GM12878 (cell line): ENCODE results near the gene ADAMTS17. TPM values are rescaled to one million over a fixed set of nuclear protein-coding genes. Genes with fewer than 3 reads are reported as not detected.

Experiments used
- ATAC-seq: fragments of 200-7000 bp; cut with Tn5 transposase; 3 replicates; pipeline ENCODE4 v1.9.1; 2020; ENCODE audit warnings: mild to moderate bottlenecking, moderate library complexity
- BruUV-seq: library from RNA; stranded (reverse); fragments of 400-500 nt; replicated peaks from 2 replicates; lab custom pipeline; 2021; lab: Mats Ljungman, UMichigan
- CTCF ChIA-PET: fragments of 300-600 bp; sonication (Branson Sonifier 250); formaldehyde crosslinking; extraction: SDS; loops from one replicate; lab custom pipeline; 2021; ENCODE audit warnings: inconsistent platforms; lab: Yijun Ruan, JAX
- POLR2A ChIA-PET: fragments of 350-600 bp; formaldehyde crosslinking; extraction: SDS; loops from one replicate; lab custom pipeline; 2021; ENCODE audit warnings: inconsistent platforms; lab: Charles Lee
- RAD21 ChIA-PET: fragments of 300-600 bp; sonication (Branson Sonifier 250); formaldehyde crosslinking; loops from one replicate; lab custom pipeline; 2023; ENCODE audit warnings: antibody characterized with exemption; ENCODE audit not compliant: unreplicated experiment; lab: Charles Lee
- SMC1A ChIA-PET: fragments of 300-600 bp; sonication (Branson Sonifier 250); formaldehyde crosslinking; loops from one replicate; lab custom pipeline; 2023; ENCODE audit not compliant: unreplicated experiment, uncharacterized antibody; lab: Charles Lee
- DNase-seq: peaks from one replicate; pipeline ENCODE4 v3.0.0-alpha.2; 2011; ENCODE audit warnings: low read depth, low spot score
- FAIRE-seq: peaks from 3 replicates; lab custom pipeline; 2011; peaks lifted over from hg19 to GRCh38; lab: Jason Lieb, UNC
- H2AFZ ChIP-seq: 2 replicates; pipeline ENCODE4 v1.6.0; 2011; ENCODE audit warnings: low read depth, low read length, control low read depth; ENCODE audit not compliant: control insufficient read depth
- H3K27ac ChIP-seq: 2 replicates; pipeline ENCODE4 v1.5.1; 2011; ENCODE audit warnings: control low read depth; ENCODE audit not compliant: control insufficient read depth, insufficient read depth
- H3K27me3 ChIP-seq, 2 experiments: replicated peaks in 1 of 2; 2 replicates each; pipeline versions ENCODE4 v1.6.0 to v1.6.1; 2011; ENCODE audit warnings: low read length in 1 of 2; ENCODE audit not compliant: control insufficient read depth in 2 of 2, insufficient read depth in 2 of 2
- H3K36me3 ChIP-seq, 2 experiments: 2 replicates each; pipeline ENCODE4 v1.5.1; 2011; ENCODE audit warnings: low read length in 1 of 2; ENCODE audit not compliant: control insufficient read depth in 2 of 2, insufficient read depth in 2 of 2
- H3K4me1 ChIP-seq: 2 replicates; pipeline ENCODE4 v1.6.1; 2011; ENCODE audit warnings: mild to moderate bottlenecking, low read length, moderate library complexity, mixed read lengths; ENCODE audit not compliant: control insufficient read depth, insufficient read depth
- H3K4me2 ChIP-seq: 2 replicates; pipeline ENCODE4 v1.6.0; 2011; ENCODE audit warnings: control low read depth; ENCODE audit not compliant: control insufficient read depth, insufficient read depth
- H3K4me3 ChIP-seq: fragments of 200-600 bp; sonication (generic); 2 replicates; pipeline ENCODE4 v1.5.1; 2016
- H3K79me2 ChIP-seq: 2 replicates; pipeline ENCODE4 v1.6.0; 2011; ENCODE audit warnings: low read length; ENCODE audit not compliant: control insufficient read depth, insufficient read depth
- H3K9ac ChIP-seq: 2 replicates; pipeline ENCODE4 v1.8.0; 2011; ENCODE audit warnings: low read length, control low read depth, mixed read lengths; ENCODE audit not compliant: control insufficient read depth, insufficient read depth
- H3K9me3 ChIP-seq: replicated peaks from 3 replicates; pipeline ENCODE4 v1.5.1; 2011; ENCODE audit warnings: mild to moderate bottlenecking, low read length; ENCODE audit not compliant: control insufficient read depth, insufficient read depth
- H4K20me1 ChIP-seq: 2 replicates; pipeline ENCODE4 v1.6.0; 2011; ENCODE audit not compliant: control insufficient read depth, insufficient read depth
- BCLAF1 ChIP-seq: fragments of 450-650 bp; IDR thresholded peaks from 2 replicates; pipeline ENCODE4 v1.6.1; 2017; ENCODE audit warnings: antibody characterized with exemption, mild to moderate bottlenecking, moderate library complexity
- SMAD5 ChIP-seq: IDR thresholded peaks from 2 replicates; pipeline ENCODE4 v1.6.1; 2016; ENCODE audit warnings: antibody characterized with exemption, low read depth
- TBL1XR1 ChIP-seq: IDR thresholded peaks from 2 replicates; pipeline ENCODE4 v1.6.1; 2012; ENCODE audit warnings: low read depth, low read length, improper control_type of control experiment
- ZBED1 ChIP-seq: IDR thresholded peaks from 2 replicates; pipeline ENCODE4 v1.6.1; 2016; ENCODE audit warnings: borderline replicate concordance
- WGBS: methylation state at CpG from one replicate; pipeline ENCODE4 v1.1.6; 2016; ENCODE audit warnings: low lambda C conversion rate; ENCODE audit not compliant: insufficient replicate concordance, insufficient coverage; ENCODE audit errors: missing lambda C conversion rate; 5-methylcytosine and 5-hydroxymethylcytosine counted together
- in situ Hi-C: fragments of 300-500 bp; cut with MboI; formaldehyde crosslinking; loops from 9 replicates; pipeline ENCODE4 v1.14.3; 2018; ENCODE audit warnings: mixed read lengths
- intact Hi-C: fragments of 100-400 bp; cut with micrococcal nuclease; formaldehyde crosslinking; loops from one replicate; pipeline ENCODE4 v1.14.2; 2022; ENCODE audit not compliant: unreplicated experiment
- polyA plus RNA-seq, 11 experiments: library from polyadenylated mRNA; depleted of rRNA in 4 of 11; unstranded in 6 of 11; stranded (reverse) in 5 of 11; fragments of >200 nt; fragmentation: Nextera tagmentation in 4 of 11; fragmentation: Illumina TruSeq in 1 of 11; extraction: Ambion mirVana in 4 of 11; extraction: Trizol in 1 of 11; gene quantifications; 1 replicate in 1 of 11; 2 replicates in 10 of 11; pipeline versions ENCODE4 v1.2.1 to v1.2.3, GENCODE V29; 2011 to 2016; ENCODE audit warnings: inconsistent platforms in 2 of 11, missing spikeins in 2 of 11, low read depth in 1 of 11
- total RNA-seq, 4 experiments: library from RNA; depleted of rRNA in 3 of 4; stranded (reverse); fragments of >200 nt in 3 of 4; fragmentation: Illumina TruSeq in 1 of 4; extraction: Trizol in 1 of 4; gene quantifications; 2 replicates each; pipeline versions ENCODE4 v1.2.1 to v1.2.3, GENCODE V29; 2013 to 2021

The ADAMTS17 gene
- total and polyA plus RNA-seq, 10 of the 15 experiments (the other 5 are each of a cell fraction or from before 2014, with no cell fraction given): 0.04 to 0.50 (median 0.10) TPM; not detected in 4

- no peak for TF ChIP-seq BCLAF1
These were observed 200.3 kb downstream of the ADAMTS17 start (continued) for GRCh38 chr15:100141311-100142001.

- WGBS: 44% methylated on average over 25 of the region's 25 CpGs
- intact Hi-C loops: no loop called here
- Histone ChIP-seq H3K9me3 (no peaks in the 10 kb centered on the region; the same call in 2 of the 3 replicates), H3K36me3 (no peaks in the 10 kb centered on the region), H3K4me1 (no peaks in the 10 kb centered on the region), H4K20me1 (no peaks in the 10 kb centered on the region), H3K27ac (no peak overlapping the region), H3K4me2 (no peak overlapping the region), H3K79me2 (no peaks in the 10 kb centered on the region), H3K27me3 (no peaks in the 10 kb centered on the region), H2AFZ (no peak overlapping the region), H3K4me3 (no peak overlapping the region), H3K9ac (no peak overlapping the region)
- TF ChIP-seq SMAD5: no peak
- TF ChIP-seq TBL1XR1: no peak
- no peak for TF ChIP-seq ZBED1
- CTCF ChIA-PET: no interaction called here
- POLR2A ChIA-PET: no interaction called here
- SMC1A ChIA-PET: no interaction called here
- RAD21 ChIA-PET: no interaction called here
- FAIRE-seq: no peak
- no peak for ATAC-seq
- in situ Hi-C loops: no loop called here
- no peak for DNase-seq
- BruUV-seq: no TSS peak
These were observed 201.1 kb downstream of the ADAMTS17 start for GRCh38 chr15:100140527-100141308.
